ENCODE data around the gene PLXNA2.

The PLXNA2 gene

DNA sequence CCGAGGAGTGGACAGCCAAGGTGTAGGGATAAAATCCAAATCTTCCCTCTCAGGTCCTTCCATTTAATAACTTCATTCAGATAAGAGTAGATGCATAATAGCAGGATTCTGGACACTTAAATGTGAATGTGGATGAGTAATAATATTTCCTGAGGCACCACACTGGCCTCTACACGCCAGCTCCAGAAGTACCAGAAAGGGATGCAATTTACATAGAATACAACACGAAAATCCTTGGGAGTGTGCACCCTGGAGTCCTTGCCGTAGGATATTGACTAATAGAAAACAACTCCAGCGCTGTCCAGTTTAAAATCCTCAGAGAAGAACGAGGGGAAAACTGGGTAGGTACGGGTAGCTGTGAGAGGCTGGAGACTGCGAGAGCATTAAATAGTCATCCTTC, 6.9 kb downstream of the PLXNA2 start:
- DNase-seq (ENCODE audit: insufficient read length) (no peak), FAIRE-seq (no peak)
- TF ChIP-seq POLR2AphosphoS5 (IDR thresholded peaks at IDR 0.05; ENCODE audit: low read depth, low read length) = no peak
- no peak for TF ChIP-seq POLR2A (IDR thresholded peaks at IDR 0.05; ENCODE audit: low read depth, low read length)
- no peak for TF ChIP-seq TAF1 (IDR thresholded peaks at IDR 0.05; ENCODE audit: borderline replicate concordance, low read depth, low read length)

DNA sequence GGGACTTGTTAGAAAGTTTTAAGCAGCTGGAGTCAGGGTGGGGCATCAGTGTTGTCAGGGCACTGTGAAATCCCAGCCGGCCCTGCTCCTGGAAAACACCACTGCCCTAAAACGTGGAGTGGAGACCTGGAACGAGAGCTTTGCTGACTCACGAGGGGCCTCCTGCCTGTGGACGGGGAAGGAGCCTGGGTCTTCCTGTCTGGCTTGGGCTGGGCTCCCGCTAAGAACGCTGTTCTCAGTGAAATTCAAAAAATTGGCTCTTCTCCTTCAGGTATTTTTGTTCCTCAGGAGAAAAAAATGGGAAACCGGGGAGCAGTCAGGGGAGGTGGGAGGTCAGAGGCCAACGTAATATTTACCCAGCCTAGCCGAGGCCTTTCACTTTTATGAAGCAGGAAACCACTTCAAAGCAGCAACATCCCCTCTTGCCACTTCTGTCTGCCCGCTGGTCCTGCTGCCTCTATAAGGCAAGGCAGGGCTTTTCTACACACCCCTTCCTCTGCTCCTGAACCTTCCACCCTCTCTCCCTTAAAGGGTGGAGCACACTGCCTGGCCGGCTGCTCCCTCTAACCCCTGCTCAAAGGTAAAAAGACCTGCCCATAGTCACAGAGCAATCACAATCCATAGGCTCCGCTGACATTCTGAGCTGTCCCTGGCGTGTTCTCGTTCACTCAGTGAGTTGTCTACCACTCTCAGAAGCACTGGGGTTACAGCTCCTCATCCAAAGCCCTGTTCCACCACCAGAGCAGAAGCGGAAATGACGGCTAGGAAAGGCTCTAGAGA, 8.0 kb downstream of the PLXNA2 start:
- FAIRE-seq (peak; percentile 87), DNase-seq (ENCODE audit: insufficient read length) (no peak)
- TF ChIP-seq TAF1 (IDR thresholded peaks at IDR 0.05; ENCODE audit: borderline replicate concordance, low read depth, low read length) (no peak), POLR2AphosphoS5 (IDR thresholded peaks at IDR 0.05; ENCODE audit: low read depth, low read length) (no peak), POLR2A (IDR thresholded peaks at IDR 0.05; ENCODE audit: low read depth, low read length) (no peak)

DNA sequence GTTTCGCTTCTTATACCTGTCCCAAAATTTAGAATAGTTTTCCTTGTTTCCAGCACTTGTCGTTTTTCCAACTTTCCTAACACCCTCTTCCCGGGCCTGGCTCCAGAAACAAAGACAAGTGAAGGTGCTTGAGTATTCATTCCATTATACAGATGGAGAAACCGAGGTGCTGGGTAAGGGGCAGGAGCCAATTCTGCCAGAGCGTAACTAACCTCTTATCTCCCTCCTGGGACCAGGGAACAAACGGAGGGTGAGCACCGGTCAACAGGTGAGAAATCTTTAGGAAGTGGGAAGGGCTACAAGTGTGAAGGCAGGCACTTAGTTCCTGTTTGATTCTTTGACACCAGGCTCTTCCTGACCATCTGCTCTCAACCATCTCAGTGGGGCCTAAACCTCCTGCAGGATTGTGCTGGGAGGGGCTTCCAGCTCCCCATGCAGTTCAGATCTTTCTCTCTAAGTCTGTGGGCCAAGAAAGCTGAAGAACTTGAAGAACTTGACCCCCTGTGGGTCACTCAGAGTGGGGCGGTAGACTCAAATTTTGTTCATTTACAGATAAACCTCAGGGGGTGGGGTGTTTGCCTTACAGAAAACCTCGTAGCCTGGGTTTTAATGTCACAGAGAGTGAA, 8.7 kb downstream of the PLXNA2 start:
- DNase-seq (ENCODE audit: insufficient read length) (no peak), FAIRE-seq (no peak)
- TF ChIP-seq POLR2AphosphoS5 (IDR thresholded peaks at IDR 0.05; ENCODE audit: low read depth, low read length) (no peak), TAF1 (IDR thresholded peaks at IDR 0.05; ENCODE audit: borderline replicate concordance, low read depth, low read length) (no peak), POLR2A (IDR thresholded peaks at IDR 0.05; ENCODE audit: low read depth, low read length) (no peak)

DNA sequence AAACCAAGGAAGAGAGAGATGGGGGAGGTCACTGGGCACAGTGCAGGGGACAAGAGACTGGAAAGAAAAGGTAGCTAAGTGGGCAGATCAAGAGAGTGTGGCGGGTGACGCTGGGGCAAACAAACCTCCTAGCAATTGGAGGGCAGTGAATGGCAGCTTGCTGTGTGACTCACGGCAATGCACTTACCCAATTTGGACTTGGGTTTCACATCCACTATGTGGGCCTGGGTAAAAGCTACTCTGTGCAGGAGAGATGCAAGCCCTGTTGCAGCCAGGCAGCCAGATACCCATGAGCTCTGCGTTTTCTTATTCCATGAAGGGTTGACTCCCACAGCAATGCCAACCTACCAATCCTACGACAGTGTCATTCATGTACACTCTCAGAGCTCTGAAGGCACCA, 9.5 kb downstream of the PLXNA2 start:
- FAIRE-seq (peak; percentile 33), DNase-seq (ENCODE audit: insufficient read length) (no peak)
- no peak for TF ChIP-seq TAF1 (IDR thresholded peaks at IDR 0.05; ENCODE audit: borderline replicate concordance, low read depth, low read length)

DNA sequence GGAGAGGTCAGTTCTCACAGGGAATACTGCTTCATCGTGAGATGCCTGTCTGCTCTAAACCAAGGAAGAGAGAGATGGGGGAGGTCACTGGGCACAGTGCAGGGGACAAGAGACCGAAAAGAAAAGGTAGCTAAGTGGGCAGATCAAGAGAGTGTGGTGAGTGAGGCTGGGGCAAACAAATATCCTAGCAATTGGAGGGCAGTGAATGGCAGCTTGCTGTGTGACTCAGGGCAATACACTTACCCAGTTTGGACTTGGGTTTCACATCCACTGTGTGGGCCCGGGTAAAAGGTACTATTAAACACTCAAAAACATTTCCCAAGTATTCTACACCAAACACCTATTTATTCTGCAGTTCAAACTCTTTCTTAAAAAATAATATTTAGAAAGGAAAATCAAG, 10.2 kb downstream of the PLXNA2 start:
- DNase-seq (ENCODE audit: insufficient read length) (no peak), FAIRE-seq (peak; percentile 17)
- TF ChIP-seq TAF1 (IDR thresholded peaks at IDR 0.05; ENCODE audit: borderline replicate concordance, low read depth, low read length) = no peak
- no peak for TF ChIP-seq POLR2A (IDR thresholded peaks at IDR 0.05; ENCODE audit: low read depth, low read length)
- no peak for TF ChIP-seq POLR2AphosphoS5 (IDR thresholded peaks at IDR 0.05; ENCODE audit: low read depth, low read length)

DNA sequence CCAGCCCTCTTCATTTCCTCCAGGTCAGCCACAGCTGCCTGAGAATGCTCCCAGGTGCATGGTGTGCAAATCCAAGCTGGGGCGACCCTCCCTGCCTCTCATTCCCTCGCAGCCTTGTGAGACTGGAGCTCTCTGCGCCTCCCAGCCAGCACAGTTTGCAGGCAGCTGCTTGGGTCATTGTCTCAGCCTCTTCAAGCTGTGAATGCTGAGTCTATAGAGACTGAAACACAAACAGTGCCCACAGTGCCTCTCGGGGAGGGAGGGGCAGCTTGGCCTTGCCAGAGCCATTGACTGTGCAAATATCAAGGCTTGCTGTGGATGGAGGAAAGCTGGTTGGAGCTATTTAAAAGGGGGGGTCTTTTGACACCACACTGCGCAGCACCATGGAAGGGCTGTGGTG, 10.6 kb downstream of the PLXNA2 start:
- DNase-seq (ENCODE audit: insufficient read length) (no peak), FAIRE-seq (no peak)
- TF ChIP-seq TAF1 (IDR thresholded peaks at IDR 0.05; ENCODE audit: borderline replicate concordance, low read depth, low read length) = no peak
- TF ChIP-seq POLR2A (IDR thresholded peaks at IDR 0.05; ENCODE audit: low read depth, low read length) = no peak
- no peak for TF ChIP-seq POLR2AphosphoS5 (IDR thresholded peaks at IDR 0.05; ENCODE audit: low read depth, low read length)

DNA sequence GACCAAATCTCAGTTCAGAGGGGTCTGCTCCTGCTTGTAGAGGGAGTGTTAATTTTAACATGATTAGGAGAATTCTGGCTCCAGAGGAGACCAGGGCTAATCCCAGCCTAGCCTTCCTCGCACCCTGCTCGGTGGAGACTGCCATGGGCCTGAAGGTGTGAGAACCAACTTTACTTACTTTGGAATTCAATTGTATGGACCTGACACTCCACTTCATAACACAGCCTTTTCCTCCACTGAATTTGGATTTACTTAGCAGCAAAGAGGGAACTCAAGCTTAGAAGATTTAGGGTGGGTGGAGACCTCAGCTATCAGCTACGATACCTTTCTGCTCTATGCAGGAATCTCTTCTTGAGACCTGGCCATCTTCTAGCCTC, 11.5 kb downstream of the PLXNA2 start:
- TF ChIP-seq TAF1 (IDR thresholded peaks at IDR 0.05; ENCODE audit: borderline replicate concordance, low read depth, low read length) = no peak
- no peak for TF ChIP-seq POLR2A (IDR thresholded peaks at IDR 0.05; ENCODE audit: low read depth, low read length)
- TF ChIP-seq POLR2AphosphoS5 (IDR thresholded peaks at IDR 0.05; ENCODE audit: low read depth, low read length) = no peak
- DNase-seq (ENCODE audit: insufficient read length) (no peak), FAIRE-seq (no peak)

DNA sequence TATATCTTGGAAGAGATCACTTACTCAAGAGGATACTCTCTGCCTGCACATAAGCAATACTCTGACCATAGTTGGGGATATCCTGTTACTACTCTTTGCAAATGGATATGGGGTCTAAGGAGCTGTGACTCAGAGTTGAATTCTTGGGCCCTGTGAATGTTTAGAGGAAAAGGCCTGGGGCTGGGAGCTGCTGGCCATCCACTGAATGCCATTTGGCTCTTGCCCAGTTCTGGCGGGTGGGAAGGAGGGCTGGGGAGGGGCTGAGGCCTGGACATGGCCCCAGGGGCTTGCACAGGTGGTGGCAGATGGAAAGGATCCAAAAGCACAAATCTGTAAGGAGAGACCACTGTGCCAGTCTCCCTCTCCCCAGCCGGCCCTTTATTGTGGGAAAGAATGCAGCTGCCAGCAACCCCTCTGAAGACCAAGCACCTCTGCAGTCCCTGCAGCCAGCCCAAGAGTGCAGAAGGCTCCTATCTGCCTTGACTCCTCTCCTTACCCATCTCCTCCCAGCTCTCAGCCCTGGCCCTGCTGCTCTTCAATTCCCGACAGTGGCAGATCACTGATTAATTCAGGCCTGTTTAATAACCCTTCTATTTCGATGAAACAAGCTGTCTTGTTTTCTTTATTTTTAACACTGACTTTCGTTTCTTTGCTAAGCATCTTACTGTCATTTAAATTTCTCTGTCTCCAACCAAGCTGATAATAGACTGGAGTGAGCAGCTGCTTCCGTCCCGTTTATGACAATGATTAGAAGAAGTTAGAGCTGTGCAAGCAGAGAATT, 12.1 kb downstream of the PLXNA2 start:
- DNase-seq (ENCODE audit: insufficient read length) (no peak), FAIRE-seq (no peak)
- TF ChIP-seq POLR2AphosphoS5 (IDR thresholded peaks at IDR 0.05; ENCODE audit: low read depth, low read length) (no peak), POLR2A (IDR thresholded peaks at IDR 0.05; ENCODE audit: low read depth, low read length) (no peak), TAF1 (IDR thresholded peaks at IDR 0.05; ENCODE audit: borderline replicate concordance, low read depth, low read length) (no peak)

DNA sequence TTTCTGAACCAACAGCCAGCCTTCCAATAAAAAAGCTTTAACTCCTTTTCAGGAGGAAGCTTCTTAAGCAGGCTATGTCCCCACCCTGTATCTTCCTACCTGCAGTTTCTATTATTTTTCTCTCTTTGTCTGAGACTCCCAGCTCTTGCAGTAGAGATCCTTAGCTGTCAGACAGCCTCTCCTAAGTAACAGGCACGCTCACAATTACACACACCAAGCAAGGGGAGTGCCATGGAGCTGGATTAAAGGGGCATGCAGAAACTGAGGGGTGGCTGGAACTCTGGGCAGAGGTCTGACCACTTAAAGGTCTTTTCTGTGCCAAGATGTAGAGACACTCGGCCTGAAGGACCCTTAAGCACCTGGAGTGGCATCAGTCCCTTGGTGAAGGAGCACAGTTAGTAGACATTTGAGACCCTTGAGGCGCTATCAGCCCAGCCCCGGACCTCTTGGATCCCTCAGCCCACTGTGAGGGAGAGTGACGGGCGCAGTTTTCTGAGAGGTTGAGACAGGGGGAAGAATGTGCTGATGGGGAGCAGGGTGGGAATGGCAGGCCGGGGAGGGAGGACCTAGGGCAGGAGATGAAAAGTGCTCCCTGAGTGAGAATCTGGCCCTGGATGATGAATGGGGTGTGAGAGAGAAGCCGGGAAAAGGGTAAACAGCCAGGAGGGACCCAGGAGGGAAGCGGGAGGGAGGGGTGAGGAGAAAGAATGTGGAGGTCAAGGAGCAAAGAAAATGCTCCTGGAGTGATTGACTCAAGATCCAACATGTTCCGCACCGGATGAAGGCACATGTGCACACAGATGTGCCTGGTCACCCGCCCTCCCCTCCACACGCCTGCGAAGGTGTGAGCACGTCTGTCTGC, 13.3 kb downstream of the PLXNA2 start:
- FAIRE-seq (no peak), DNase-seq (ENCODE audit: insufficient read length) (no peak)
- no peak for TF ChIP-seq TAF1 (IDR thresholded peaks at IDR 0.05; ENCODE audit: borderline replicate concordance, low read depth, low read length)
- no peak for TF ChIP-seq POLR2AphosphoS5 (IDR thresholded peaks at IDR 0.05; ENCODE audit: low read depth, low read length)
- TF ChIP-seq POLR2A (IDR thresholded peaks at IDR 0.05; ENCODE audit: low read depth, low read length) = no peak

DNA sequence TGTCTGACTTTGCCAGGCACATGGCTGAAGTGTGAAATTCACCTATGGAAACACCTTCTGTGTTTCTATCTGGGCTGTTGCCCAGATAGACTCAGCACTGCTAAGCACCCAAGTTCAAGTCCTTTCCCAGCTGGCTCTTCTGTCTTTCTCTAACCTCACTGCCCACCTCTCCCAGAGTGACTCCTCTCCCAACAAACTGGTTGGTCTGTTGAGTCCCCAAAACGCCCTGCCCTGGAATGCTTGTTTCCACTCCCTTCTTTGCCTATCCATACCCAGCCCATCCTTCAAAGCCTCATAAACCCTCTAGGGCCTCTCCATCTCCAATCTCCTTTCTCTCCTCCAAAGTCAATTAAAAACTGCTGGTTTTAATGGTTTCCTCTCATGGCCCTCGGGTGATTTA, 15.6 kb downstream of the PLXNA2 start:
- no peak for FAIRE-seq
- DNase-seq (ENCODE audit: insufficient read length) = no peak
- TF ChIP-seq TAF1 (IDR thresholded peaks at IDR 0.05; ENCODE audit: borderline replicate concordance, low read depth, low read length) (no peak), POLR2A (IDR thresholded peaks at IDR 0.05; ENCODE audit: low read depth, low read length) (no peak), POLR2AphosphoS5 (IDR thresholded peaks at IDR 0.05; ENCODE audit: low read depth, low read length) (no peak)

DNA sequence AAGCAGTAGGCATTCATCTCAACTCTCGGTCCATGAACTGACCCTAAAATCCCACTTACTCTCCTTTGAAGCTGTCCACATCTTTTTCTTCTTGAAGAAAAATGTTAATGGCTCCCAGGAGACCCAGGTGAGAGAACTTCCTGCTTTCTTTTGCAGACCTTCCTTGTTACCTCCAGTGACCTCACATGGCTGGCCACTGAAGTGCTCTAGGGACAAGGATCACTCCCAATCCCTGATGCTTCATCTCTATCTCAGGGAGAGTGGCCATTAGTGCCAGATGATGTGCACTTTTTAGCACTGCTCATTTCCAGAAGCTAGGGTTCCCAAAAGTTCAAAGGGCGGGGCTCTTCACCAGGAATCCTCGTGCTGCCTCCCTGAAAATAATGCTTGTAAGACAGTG, 16.2 kb downstream of the PLXNA2 start:
- TF ChIP-seq POLR2A (IDR thresholded peaks at IDR 0.05; ENCODE audit: low read depth, low read length) (no peak), POLR2AphosphoS5 (IDR thresholded peaks at IDR 0.05; ENCODE audit: low read depth, low read length) (no peak), TAF1 (IDR thresholded peaks at IDR 0.05; ENCODE audit: borderline replicate concordance, low read depth, low read length) (no peak)
- DNase-seq (ENCODE audit: insufficient read length) (no peak), FAIRE-seq (no peak)

All from GM12892 (cell line).